ENCODE results near the gene USP37. TPM values are rescaled to one million over a fixed set of nuclear protein-coding genes. Genes with fewer than 3 reads are reported as not detected.

The USP37 gene
- total RNA-seq = 7.8 and 11.7 TPM in 2 replicates

GRCh38 chr2:218568190-218569037, at the start of gene USP37, which contains the start of gene CNOT9:
Gene USP37 (minus strand): TSS chr2:218568351. CDS start chr2:218558653, 9,698 bp downstream.
Gene CNOT9 (plus strand): TSS chr2:218568839. CDS start chr2:218568955, 116 bp downstream.

GRCh38 chr2:218607436-218608115, 39.4 kb upstream of the USP37 start, which contains the start of gene PLCD4:
Gene PLCD4 (plus strand): TSS chr2:218607899. CDS start chr2:218615740, 7,841 bp downstream.

GRCh38 chr2:218418717-218419458, 149.3 kb downstream of the USP37 start, which contains the start of gene VIL1:
Gene VIL1 (plus strand): TSS chr2:218419123. CDS start chr2:218423779, 4,656 bp downstream.

Other genes with a start within 250 kb of the USP37 start
- gene CATIP, start 211.5 kb downstream of the USP37 start, total RNA-seq = not detected in 2 replicates
- gene SLC11A1, start 186.1 kb downstream of the USP37 start, total RNA-seq = 0.09 and 0.11 TPM in 2 replicates
- gene CTDSP1, start 168.5 kb downstream of the USP37 start, total RNA-seq = 75.3 and 77.3 TPM in 2 replicates
- not detected in 2 replicates for gene VIL1, start 149.2 kb downstream of the USP37 start, total RNA-seq
- gene CNOT9, start 488 bp upstream of the USP37 start, total RNA-seq = 41.3 and 44.3 TPM in 2 replicates
- 1.3 and 2.6 TPM in 2 replicates for gene PLCD4, start 39.5 kb upstream of the USP37 start, total RNA-seq
- 4.9 and 6.0 TPM in 2 replicates for gene ZNF142, start 91.3 kb upstream of the USP37 start, total RNA-seq
- gene BCS1L, start 91.3 kb upstream of the USP37 start, total RNA-seq = 17.7 and 19.7 TPM in 2 replicates
- 31.8 and 33.7 TPM in 2 replicates for gene RNF25, start 103.7 kb upstream of the USP37 start, total RNA-seq
- gene STK36, start 103.7 kb upstream of the USP37 start, total RNA-seq = 5.5 and 6.7 TPM in 2 replicates
- gene TTLL4, start 142.5 kb upstream of the USP37 start, total RNA-seq = 3.5 and 4.8 TPM in 2 replicates
- 8.3 and 12.7 TPM in 2 replicates for gene CYP27A1, start 213.8 kb upstream of the USP37 start, total RNA-seq

Measured in dermis lymphatic vessel endothelial cell (primary cell).